Calu3 (cell line): ENCODE results near the gene OGA. TPM values are rescaled to one million over a fixed set of nuclear protein-coding genes. Genes with fewer than 3 reads are reported as not detected.

ENCODE experiments used
- BruUV-seq: library from RNA; stranded (reverse); fragments of 400-500 nt; replicated peaks from 2 replicates; lab custom pipeline; 2021; lab: Mats Ljungman, UMichigan
- CTCF ChIA-PET: fragments of 300-600 bp; sonication (Branson Sonifier 250); formaldehyde crosslinking; loops from one replicate; lab custom pipeline; 2022; ENCODE audit warnings: antibody characterized with exemption; lab: Charles Lee
- DNase-seq: peaks from one replicate; pipeline ENCODE4 v3.0.0; 2022
- H3K27ac Mint-ChIP-seq: one replicate; pipeline ENCODE4 v1.8.0; 2022; ENCODE audit warnings: mixed read lengths; ENCODE audit not compliant: unreplicated experiment
- H3K27me3 Mint-ChIP-seq: one replicate; pipeline ENCODE4 v1.8.0; 2022; ENCODE audit warnings: mixed read lengths; ENCODE audit not compliant: unreplicated experiment
- H3K36me3 Mint-ChIP-seq: one replicate; pipeline ENCODE4 v1.8.0; 2022; ENCODE audit warnings: mild to moderate bottlenecking, moderate library complexity, mixed read lengths; ENCODE audit not compliant: insufficient read depth, unreplicated experiment
- H3K4me1 Mint-ChIP-seq: one replicate; pipeline ENCODE4 v1.8.0; 2022; ENCODE audit warnings: mild to moderate bottlenecking, low read depth, mixed read lengths; ENCODE audit not compliant: unreplicated experiment
- H3K4me3 Mint-ChIP-seq: one replicate; pipeline ENCODE4 v1.8.0; 2022; ENCODE audit warnings: mild to moderate bottlenecking, low read depth, moderate library complexity, mixed read lengths; ENCODE audit not compliant: unreplicated experiment
- H3K9me3 Mint-ChIP-seq: one replicate; pipeline ENCODE4 v1.8.0; 2022; ENCODE audit warnings: low read depth, mixed read lengths; ENCODE audit not compliant: unreplicated experiment
- intact Hi-C: fragments of 100-400 bp; cut with micrococcal nuclease; formaldehyde crosslinking; loops from one replicate; pipeline ENCODE4 v1.10.0; 2022; ENCODE audit not compliant: unreplicated experiment
- total RNA-seq: library from RNA; stranded (reverse); gene quantifications from 2 replicates; pipeline ENCODE4 v1.2.3, GENCODE V29; 2022
- TF ChIP-seq, protein P1 (sequence below): fragments of 200-600 bp; IDR thresholded peaks from one replicate; pipeline ENCODE4 v1.8.0; 2022; ENCODE audit warnings: antibody characterized with exemption; ENCODE audit not compliant: unreplicated experiment

Gene OGA
- total RNA-seq, 1 experiment from 2014 or later: 59.0 TPM

DNA sequence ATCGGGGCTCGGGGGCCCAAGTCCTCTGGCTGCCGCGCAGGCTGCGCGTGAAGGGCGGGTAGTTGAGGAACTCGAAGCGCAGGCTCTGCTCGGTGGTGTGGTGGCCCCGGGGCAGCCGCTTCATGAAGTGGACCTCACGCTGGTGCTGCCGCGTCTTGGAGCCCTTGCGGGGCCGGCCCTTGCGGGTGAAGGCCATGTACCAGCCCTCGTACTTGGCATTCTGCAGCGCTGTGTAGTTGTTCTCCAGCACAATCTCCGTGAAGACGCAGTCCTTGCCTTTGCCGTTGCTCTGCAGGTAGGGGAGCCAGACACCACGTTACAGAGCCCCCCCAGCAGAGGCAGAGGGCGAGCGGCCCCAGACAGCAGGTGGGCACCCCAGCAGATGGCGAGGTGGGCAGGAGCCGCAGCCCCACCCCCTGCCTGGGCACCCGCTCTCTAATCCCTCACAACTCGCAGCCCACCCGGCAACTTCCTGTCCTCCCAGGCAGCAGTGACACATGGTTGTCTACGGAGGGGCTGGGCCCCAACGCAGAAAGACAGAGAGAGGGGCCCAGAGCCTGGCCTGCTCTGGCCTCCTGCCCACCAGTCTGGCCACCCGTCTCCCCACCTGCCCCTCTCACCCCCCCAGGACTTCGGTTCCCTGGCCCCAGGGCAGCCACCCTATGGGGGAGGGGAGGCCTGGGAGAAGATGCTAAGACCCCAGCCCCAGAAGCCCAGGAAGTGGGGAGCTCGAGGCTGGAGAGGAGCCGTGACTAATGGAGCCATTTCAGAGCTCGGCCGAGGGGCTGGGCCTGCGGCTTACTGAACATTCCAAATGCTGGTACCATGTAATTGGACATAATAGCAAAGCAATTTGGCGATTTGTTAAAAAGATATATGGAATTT is 47.7 kb downstream of the OGA start:
- intact Hi-C loops: no loop called here
- TF ChIP-seq, protein P1, sequence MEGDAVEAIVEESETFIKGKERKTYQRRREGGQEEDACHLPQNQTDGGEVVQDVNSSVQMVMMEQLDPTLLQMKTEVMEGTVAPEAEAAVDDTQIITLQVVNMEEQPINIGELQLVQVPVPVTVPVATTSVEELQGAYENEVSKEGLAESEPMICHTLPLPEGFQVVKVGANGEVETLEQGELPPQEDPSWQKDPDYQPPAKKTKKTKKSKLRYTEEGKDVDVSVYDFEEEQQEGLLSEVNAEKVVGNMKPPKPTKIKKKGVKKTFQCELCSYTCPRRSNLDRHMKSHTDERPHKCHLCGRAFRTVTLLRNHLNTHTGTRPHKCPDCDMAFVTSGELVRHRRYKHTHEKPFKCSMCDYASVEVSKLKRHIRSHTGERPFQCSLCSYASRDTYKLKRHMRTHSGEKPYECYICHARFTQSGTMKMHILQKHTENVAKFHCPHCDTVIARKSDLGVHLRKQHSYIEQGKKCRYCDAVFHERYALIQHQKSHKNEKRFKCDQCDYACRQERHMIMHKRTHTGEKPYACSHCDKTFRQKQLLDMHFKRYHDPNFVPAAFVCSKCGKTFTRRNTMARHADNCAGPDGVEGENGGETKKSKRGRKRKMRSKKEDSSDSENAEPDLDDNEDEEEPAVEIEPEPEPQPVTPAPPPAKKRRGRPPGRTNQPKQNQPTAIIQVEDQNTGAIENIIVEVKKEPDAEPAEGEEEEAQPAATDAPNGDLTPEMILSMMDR: no peak
- CTCF ChIA-PET: interaction anchor here (2.7 kb wide), 1 partner anchor 168 kb away, joined by 7 read pairs; no protein-coding TSS in a partner anchor
- Mint-ChIP-seq H3K27me3 (peaks cover 74% of the 10 kb centered on the region), H3K9me3 (no peaks in the 10 kb centered on the region), H3K4me1 (no peaks in the 10 kb centered on the region), H3K27ac (no peak overlapping the region), H3K4me3 (no peak overlapping the region), H3K36me3 (peaks cover 3% of the 10 kb centered on the region)
- DNase-seq: no peak
- no TSS peak for BruUV-seq

DNA sequence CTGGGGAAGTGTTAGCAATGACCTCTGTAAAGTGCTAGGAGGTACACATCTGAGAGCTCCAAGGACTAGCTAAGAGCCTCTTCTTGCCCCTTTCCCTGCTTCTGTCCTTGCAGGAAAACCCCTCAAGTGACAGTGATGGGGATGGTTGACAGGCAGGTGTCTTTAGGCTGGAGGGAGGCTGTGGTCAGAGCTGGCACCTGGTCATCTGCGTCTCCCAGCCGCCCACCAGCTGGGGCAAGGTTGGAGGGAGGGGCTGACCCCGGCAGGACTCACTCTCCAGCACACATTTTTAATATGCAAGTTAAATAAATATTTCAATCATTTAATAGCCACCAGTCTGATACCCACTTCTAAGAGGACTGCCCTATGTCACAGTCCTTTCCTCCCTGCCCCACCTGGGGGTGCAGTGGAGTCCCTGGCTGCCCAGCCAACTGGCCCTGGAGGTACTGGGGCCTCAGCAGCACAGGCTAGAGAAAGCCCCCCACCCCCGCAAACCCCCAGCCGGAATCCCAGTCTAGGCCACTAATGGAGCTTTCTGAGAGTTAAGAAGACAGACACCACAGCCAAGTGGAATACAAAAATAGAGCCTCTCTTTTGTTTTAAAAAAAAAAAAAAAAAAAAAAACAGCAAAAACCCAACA is 48.6 kb downstream of the OGA start:
- Mint-ChIP-seq H3K4me3 (no peak overlapping the region), H3K36me3 (peaks cover 3% of the 10 kb centered on the region), H3K4me1 (no peaks in the 10 kb centered on the region), H3K27me3 (peaks cover 79% of the 10 kb centered on the region), H3K27ac (no peak overlapping the region), H3K9me3 (no peaks in the 10 kb centered on the region)
- intact Hi-C loops: no loop called here
- DNase-seq: no peak
- BruUV-seq: no TSS peak
- CTCF ChIA-PET: interaction anchor here (0.6 kb wide), 1 partner anchor 11 kb away, joined by 4 read pairs; no protein-coding TSS in a partner anchor
- TF ChIP-seq, protein P1: no peak

DNA sequence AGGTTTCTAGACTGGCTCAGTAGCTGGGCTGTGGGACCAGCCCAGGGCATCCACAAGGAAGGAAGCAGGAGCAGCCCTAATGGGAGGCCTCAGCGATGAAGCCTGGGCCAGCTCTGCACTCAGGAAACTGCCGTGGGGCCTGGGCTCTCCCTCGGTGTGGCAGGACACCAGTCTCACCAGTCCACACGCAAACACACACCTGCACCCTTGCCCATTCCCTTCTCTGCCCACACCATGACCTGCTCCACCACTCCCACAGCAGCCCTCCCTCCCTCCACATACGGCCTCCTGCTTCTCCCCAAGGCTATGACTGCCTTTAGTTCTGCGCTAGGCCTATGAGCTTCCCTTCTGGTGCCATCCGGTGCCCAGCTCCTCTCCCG is 49.5 kb downstream of the OGA start:
- H3K9me3 Mint-ChIP-seq: no peaks in the 10 kb centered on the region
- no peak overlapping the region for H3K27ac Mint-ChIP-seq
- TF ChIP-seq, protein P1: no peak
- no peak overlapping the region for H3K4me3 Mint-ChIP-seq
- CTCF ChIA-PET: no interaction called here
- H3K27me3 Mint-ChIP-seq: peaks cover 79% of the 10 kb centered on the region
- no peaks in the 10 kb centered on the region for H3K36me3 Mint-ChIP-seq
- intact Hi-C loops: no loop called here
- BruUV-seq: no TSS peak
- no peak for DNase-seq
- H3K4me1 Mint-ChIP-seq: no peaks in the 10 kb centered on the region

DNA sequence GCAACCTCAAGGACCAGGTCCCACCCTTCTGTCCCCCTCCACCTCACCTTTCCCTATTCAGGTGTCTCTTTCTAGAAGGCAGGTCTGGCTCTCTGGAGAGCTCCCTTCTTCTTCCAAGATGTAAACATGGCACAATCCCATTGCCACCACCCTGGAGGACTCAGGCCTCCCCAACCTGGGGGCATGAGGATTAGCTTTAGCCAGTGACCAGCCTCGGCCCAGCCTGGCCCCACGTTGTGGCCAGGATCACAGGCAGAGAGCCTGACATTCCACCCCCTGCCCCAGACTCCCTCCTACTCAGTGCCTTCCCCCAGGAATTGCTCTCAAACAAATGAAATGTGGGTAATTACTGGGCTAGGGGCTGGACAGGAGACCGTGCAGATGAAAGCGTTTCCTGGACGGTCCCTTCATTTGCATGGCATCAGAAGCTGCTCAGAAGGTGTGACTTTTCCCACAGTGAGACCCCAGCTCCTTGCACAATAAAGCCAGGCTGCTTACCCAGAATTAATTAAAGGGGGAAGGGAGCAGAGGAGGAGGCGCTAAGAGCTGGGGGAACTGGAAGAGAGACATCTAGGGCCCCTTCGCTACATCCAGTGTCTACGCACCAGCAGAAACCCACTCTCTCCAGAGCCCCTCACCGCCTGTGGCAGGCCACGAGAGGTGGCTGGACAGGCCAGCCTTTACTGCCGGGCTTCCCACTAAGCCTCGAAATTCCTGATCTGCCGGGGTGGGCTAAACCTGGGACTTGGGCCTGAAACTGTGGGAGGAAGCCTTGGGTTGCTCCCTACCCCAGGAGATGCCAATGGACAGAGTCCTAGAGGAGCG is 50.1 kb downstream of the OGA start:
- TF ChIP-seq, protein P1: no peak
- CTCF ChIA-PET: interaction anchor here (0.6 kb wide), 2 partner anchors 38 to 69 kb away, joined by 3 to 5 read pairs; no protein-coding TSS in a partner anchor
- Mint-ChIP-seq H3K9me3 (no peaks in the 10 kb centered on the region), H3K4me3 (no peak overlapping the region), H3K36me3 (no peaks in the 10 kb centered on the region), H3K27ac (no peak overlapping the region), H3K27me3 (peaks cover 78% of the 10 kb centered on the region), H3K4me1 (no peaks in the 10 kb centered on the region)
- DNase-seq: no peak
- intact Hi-C loops: no loop called here
- no TSS peak for BruUV-seq
